Panc1 (cell line): ENCODE measurements around the gene TMEM19. TPM values are rescaled to one million over a fixed set of nuclear protein-coding genes. Genes with fewer than 3 reads are reported as not detected.

Experiments
- ATAC-seq: fragments of 200-7000 bp; cut with Tn5 transposase; 2 replicates; pipeline ENCODE4 v1.9.1; 2020; ENCODE audit warnings: mild to moderate bottlenecking, moderate library complexity
- BruUV-seq: library from RNA; stranded (reverse); fragments of 400-500 nt; replicated peaks from 2 replicates; lab custom pipeline; 2021; lab: Mats Ljungman, UMichigan
- CTCF ChIA-PET: fragments of 300-600 bp; sonication (Branson Sonifier 250); formaldehyde crosslinking; loops from one replicate; lab custom pipeline; 2022; ENCODE audit warnings: antibody characterized with exemption; lab: Charles Lee
- POLR2A ChIA-PET: fragments of 300-600 bp; sonication (Branson Sonifier 250); formaldehyde crosslinking; loops from one replicate; lab custom pipeline; 2022; ENCODE audit warnings: antibody characterized with exemption; lab: Charles Lee
- DNase-seq: peaks from one replicate; pipeline ENCODE4 v3.0.0-alpha.2; 2010; ENCODE audit warnings: low read depth, low spot score
- H3K27ac ChIP-seq: 2 replicates; pipeline ENCODE4 v1.5.1; 2011; ENCODE audit warnings: mild to moderate bottlenecking, low read length, inconsistent platforms
- H3K27me3 ChIP-seq: fragments of 200-500 bp; sonication (Bioruptor generic); 2 replicates; pipeline ENCODE4 v1.6.0; 2014; ENCODE audit warnings: low read length, inconsistent platforms; ENCODE audit not compliant: control insufficient read depth, insufficient read depth
- H3K36me3 ChIP-seq: fragments of 200-500 bp; sonication (Bioruptor generic); 2 replicates; pipeline ENCODE4 v1.5.1; 2014; ENCODE audit warnings: inconsistent platforms, mild to moderate bottlenecking, low read length, moderate library complexity; ENCODE audit not compliant: control insufficient read depth, insufficient read depth
- H3K4me1 ChIP-seq: 2 replicates; pipeline ENCODE4 v1.5.1; 2011; ENCODE audit warnings: inconsistent platforms, mild to moderate bottlenecking, low read length, moderate library complexity; ENCODE audit not compliant: control insufficient read depth, insufficient read depth
- H3K4me3 ChIP-seq, 2 experiments: 2 replicates each; pipeline ENCODE4 v1.5.1; 2011 to 2012; ENCODE audit warnings: low read depth in 2 of 2, low read length in 2 of 2, mild to moderate bottlenecking in 2 of 2, inconsistent platforms in 1 of 2, moderate library complexity in 1 of 2
- H3K9me3 ChIP-seq: fragments of 200-500 bp; sonication (Bioruptor generic); 2 replicates; pipeline ENCODE4 v1.5.1; 2014; ENCODE audit warnings: low read depth, mild to moderate bottlenecking, inconsistent platforms, low read length, moderate library complexity; ENCODE audit not compliant: control insufficient read depth, insufficient read depth
- POLR2AphosphoS5 ChIP-seq: IDR thresholded peaks from 2 replicates; pipeline ENCODE4 v1.6.1; 2012; ENCODE audit warnings: mild to moderate bottlenecking, low read depth, low read length, moderate library complexity
- SIN3A ChIP-seq: IDR thresholded peaks from 2 replicates; pipeline ENCODE4 v1.6.1; 2012; ENCODE audit warnings: low read depth, mild to moderate bottlenecking, low read length, moderate library complexity, borderline replicate concordance; ENCODE audit not compliant: insufficient read depth
- TCF7L2 ChIP-seq: IDR thresholded peaks from 2 replicates; pipeline ENCODE4 v1.6.1; 2011; ENCODE audit warnings: mild to moderate bottlenecking, low read depth, low read length, inconsistent platforms
- in situ Hi-C: cut with HindIII; loops from 2 replicates; pipeline ENCODE4 v1.10.0; 2016; ENCODE audit warnings: low sequenced_read_pairs, low pct_unique_long_range_greater_than_20kb
- intact Hi-C: fragments of 100-400 bp; cut with micrococcal nuclease; formaldehyde crosslinking; loops from one replicate; pipeline ENCODE4 v1.10.0; 2022; ENCODE audit not compliant: unreplicated experiment
- total RNA-seq: library from RNA; stranded (reverse); gene quantifications from one replicate; pipeline ENCODE4 v1.2.1, GENCODE V29; 2021; ENCODE audit not compliant: unreplicated experiment
- TF ChIP-seq, protein P1 (sequence below), 2 experiments: IDR thresholded peaks; 2 replicates each; pipeline ENCODE4 v1.6.1; 2011 to 2012; ENCODE audit warnings: low read depth in 2 of 2, control low read depth in 1 of 2, low read length in 1 of 2, mild to moderate bottlenecking in 1 of 2, moderate library complexity in 1 of 2; ENCODE audit not compliant: insufficient read depth in 1 of 2
- TF ChIP-seq, protein P2 (sequence below): fragments of 450-650 bp; IDR thresholded peaks from 2 replicates; pipeline ENCODE4 v1.5.1; 2017; ENCODE audit warnings: mild to moderate bottlenecking

TMEM19 gene
- total RNA-seq, 1 experiment from 2014 or later = 72.8 TPM

DNA sequence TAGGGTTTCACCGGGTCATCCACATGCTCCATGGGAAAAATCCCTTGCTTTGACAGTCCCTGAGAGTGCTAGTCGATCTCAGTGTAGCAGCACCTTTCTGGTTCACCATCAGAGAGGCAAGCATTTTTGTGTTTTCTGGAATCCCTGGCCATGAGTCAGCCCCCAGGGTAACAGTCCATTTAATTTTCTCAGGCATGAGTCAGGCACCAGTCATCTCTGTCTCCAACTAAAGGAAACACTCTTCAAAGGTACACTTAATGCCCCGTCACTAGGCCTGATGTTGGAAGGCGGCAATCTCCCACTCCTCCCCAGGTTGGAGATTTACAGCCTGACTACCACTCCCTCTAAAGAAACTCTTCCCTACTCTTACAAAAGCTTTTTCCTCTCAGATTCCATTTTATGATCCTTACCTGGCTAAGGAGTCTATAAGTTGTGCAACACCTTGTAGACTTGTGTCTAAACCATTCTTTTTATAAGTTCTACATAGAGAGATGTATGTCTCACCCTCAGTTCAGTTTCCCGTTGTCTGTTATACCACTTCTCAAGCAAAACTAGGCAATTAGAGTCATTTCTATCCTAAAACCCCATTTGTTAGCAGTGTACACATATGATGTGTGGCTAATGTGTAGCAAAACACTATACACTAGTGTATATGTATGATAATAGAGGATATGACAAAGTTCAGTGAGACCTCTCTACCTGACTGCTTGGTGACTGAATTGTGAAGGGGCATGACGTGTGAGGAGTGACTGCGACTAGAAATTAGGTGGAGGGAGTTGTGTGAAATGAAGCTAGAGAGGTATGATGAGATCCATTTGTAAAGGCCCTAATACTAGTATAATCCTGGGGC is 24.6 kb downstream of the TMEM19 start:
- in situ Hi-C loops = no loop called here
- ChIA-PET CTCF (no interaction called here), POLR2A (no interaction called here)
- peaks cover 4% of the 10 kb centered on the region; the same call in 1 of the 2 replicates for H3K9me3 ChIP-seq
- DNase-seq (peak; percentile 61), ATAC-seq (peak; percentile 96)
- TF ChIP-seq SIN3A (no peak), TCF7L2 (no peak), POLR2AphosphoS5 (no peak)
- TF ChIP-seq, protein P1, sequence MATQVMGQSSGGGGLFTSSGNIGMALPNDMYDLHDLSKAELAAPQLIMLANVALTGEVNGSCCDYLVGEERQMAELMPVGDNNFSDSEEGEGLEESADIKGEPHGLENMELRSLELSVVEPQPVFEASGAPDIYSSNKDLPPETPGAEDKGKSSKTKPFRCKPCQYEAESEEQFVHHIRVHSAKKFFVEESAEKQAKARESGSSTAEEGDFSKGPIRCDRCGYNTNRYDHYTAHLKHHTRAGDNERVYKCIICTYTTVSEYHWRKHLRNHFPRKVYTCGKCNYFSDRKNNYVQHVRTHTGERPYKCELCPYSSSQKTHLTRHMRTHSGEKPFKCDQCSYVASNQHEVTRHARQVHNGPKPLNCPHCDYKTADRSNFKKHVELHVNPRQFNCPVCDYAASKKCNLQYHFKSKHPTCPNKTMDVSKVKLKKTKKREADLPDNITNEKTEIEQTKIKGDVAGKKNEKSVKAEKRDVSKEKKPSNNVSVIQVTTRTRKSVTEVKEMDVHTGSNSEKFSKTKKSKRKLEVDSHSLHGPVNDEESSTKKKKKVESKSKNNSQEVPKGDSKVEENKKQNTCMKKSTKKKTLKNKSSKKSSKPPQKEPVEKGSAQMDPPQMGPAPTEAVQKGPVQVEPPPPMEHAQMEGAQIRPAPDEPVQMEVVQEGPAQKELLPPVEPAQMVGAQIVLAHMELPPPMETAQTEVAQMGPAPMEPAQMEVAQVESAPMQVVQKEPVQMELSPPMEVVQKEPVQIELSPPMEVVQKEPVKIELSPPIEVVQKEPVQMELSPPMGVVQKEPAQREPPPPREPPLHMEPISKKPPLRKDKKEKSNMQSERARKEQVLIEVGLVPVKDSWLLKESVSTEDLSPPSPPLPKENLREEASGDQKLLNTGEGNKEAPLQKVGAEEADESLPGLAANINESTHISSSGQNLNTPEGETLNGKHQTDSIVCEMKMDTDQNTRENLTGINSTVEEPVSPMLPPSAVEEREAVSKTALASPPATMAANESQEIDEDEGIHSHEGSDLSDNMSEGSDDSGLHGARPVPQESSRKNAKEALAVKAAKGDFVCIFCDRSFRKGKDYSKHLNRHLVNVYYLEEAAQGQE (IDR thresholded peaks at IDR 0.05; ENCODE audit: insufficient read depth in 1 of 2, low read depth in 2 of 2, low read length in 1 of 2) = no peak
- TF ChIP-seq, protein P2, sequence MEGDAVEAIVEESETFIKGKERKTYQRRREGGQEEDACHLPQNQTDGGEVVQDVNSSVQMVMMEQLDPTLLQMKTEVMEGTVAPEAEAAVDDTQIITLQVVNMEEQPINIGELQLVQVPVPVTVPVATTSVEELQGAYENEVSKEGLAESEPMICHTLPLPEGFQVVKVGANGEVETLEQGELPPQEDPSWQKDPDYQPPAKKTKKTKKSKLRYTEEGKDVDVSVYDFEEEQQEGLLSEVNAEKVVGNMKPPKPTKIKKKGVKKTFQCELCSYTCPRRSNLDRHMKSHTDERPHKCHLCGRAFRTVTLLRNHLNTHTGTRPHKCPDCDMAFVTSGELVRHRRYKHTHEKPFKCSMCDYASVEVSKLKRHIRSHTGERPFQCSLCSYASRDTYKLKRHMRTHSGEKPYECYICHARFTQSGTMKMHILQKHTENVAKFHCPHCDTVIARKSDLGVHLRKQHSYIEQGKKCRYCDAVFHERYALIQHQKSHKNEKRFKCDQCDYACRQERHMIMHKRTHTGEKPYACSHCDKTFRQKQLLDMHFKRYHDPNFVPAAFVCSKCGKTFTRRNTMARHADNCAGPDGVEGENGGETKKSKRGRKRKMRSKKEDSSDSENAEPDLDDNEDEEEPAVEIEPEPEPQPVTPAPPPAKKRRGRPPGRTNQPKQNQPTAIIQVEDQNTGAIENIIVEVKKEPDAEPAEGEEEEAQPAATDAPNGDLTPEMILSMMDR = no peak
- H3K27me3 ChIP-seq = no peaks in the 10 kb centered on the region
- intact Hi-C loops = no loop called here
- BruUV-seq = no TSS peak
- H3K4me3 ChIP-seq = no peak overlapping the region
- H3K4me1 ChIP-seq = 0 out of 2 replicates have a peak, but pooled peaks cover 5% of the 10 kb centered on the region
- H3K36me3 ChIP-seq = no peaks in the 10 kb centered on the region
- H3K27ac ChIP-seq = no peak overlapping the region

DNA sequence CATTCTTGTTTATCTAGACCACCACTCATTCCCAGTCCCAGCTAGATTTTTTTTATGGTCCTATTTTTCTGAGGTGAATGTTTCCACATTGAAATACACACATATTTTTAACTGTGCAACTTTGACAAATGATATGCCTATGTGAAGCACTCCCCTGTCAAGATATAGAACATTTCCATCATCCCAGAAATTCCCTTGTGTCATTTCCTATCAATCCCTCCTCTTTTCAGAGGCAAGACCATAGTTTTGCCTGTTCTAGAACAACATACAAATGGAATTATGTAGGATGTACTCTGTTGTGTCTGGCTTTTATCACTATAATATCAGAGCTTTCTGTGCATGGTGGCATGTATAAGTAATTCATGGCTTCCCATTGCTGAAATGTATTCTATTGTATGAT is 32.7 kb downstream of the TMEM19 start:
- Histone ChIP-seq H3K4me3 (no peak overlapping the region), H3K4me1 (no peaks in the 10 kb centered on the region), H3K9me3 (no peaks in the 10 kb centered on the region), H3K36me3 (no peaks in the 10 kb centered on the region), H3K27me3 (no peaks in the 10 kb centered on the region), H3K27ac (no peak overlapping the region)
- no peak for DNase-seq
- intact Hi-C loops = no loop called here
- in situ Hi-C loops = no loop called here
- ChIA-PET POLR2A (no interaction called here), CTCF (no interaction called here)
- TF ChIP-seq, protein P1 (IDR thresholded peaks at IDR 0.05; ENCODE audit: insufficient read depth in 1 of 2, low read depth in 2 of 2, low read length in 1 of 2) = no peak
- TF ChIP-seq POLR2AphosphoS5 (no peak), TCF7L2 (no peak), SIN3A (no peak)
- TF ChIP-seq, protein P2 = no peak
- BruUV-seq = no TSS peak
- ATAC-seq = no peak
